ENCODE data around the gene STK26. TPM values are rescaled to one million over a fixed set of nuclear protein-coding genes. Genes with fewer than 3 reads are reported as not detected.

The STK26 gene
- total RNA-seq, 3 donors from 2014 or later (not counting 1 experiment from before 2014, with no cell fraction given), result 62.5 to 81.0 (median 66.5) TPM

DNA sequence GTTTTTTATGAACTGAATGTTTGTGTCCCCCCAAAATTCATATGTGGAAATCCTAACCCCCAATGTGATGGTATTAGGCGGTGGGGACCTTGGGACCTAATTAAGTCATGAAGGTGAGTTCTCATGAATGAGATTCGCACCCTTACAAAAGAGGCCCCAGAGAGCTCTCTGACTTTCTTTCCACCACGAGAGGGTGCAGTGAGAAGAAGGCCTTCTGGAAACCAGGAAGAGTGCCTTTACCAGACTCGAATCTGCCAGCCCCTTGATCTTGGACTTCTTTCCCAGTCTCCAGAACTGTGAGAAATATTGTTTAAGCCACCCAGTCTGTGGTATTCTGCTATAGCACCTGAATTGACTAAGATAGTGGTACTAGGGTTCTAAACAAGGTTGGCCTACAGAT lies 40.8 kb downstream of the STK26 start:
- no peak for DNase-seq
- 96% methylated on average over 3 of the region's 4 CpGs for WGBS (ENCODE audit: insufficient coverage)
- Histone ChIP-seq H3K4me3 (ENCODE audit: low read length) (no peak overlapping the region), H3K27ac (ENCODE audit: low read length) (no peak overlapping the region), H3K4me1 (ENCODE audit: control insufficient read depth, insufficient read depth, low read length) (no peaks in the 10 kb centered on the region), H3K36me3 (ENCODE audit: control insufficient read depth, insufficient read depth, low read length) (peaks cover 11% of the 10 kb centered on the region), H3K9me3 (ENCODE audit: control insufficient read depth, insufficient read depth, low read length) (no peaks in the 10 kb centered on the region), H3K27me3 (ENCODE audit: control insufficient read depth, insufficient read depth, low read length) (no peaks in the 10 kb centered on the region)
- ATAC-seq, result no peak
- Mint-ChIP-seq H3K4me1 (peaks cover 0 to 29% of the 10 kb centered on the region in 2 donors), H3K9me3 (no peaks in the 10 kb centered on the region), H3K27ac (peak overlapping the region in 1 of 2 donors; percentile 24), H3K4me3 (no peak overlapping the region), H3K36me3 (no peaks in the 10 kb centered on the region), H3K27me3 (ENCODE audit: low read depth in 2 of 2) (no peaks in the 10 kb centered on the region)
- TF ChIP-seq CTCF (IDR thresholded peaks at IDR 0.05), result no peak
- intact Hi-C loops (cut with micrococcal nuclease), result no loop called here

GRCh38 chrX:132068405-132068804 lies 45.3 kb downstream of the STK26 start:
- Mint-ChIP-seq H3K27me3 (ENCODE audit: low read depth in 2 of 2) (no peaks in the 10 kb centered on the region), H3K9me3 (no peaks in the 10 kb centered on the region), H3K4me3 (no peak overlapping the region), H3K27ac (peak overlapping the region in 1 of 2 donors; percentile 2), H3K4me1 (peaks cover 0 to 11% of the 10 kb centered on the region in 2 donors), H3K36me3 (no peaks in the 10 kb centered on the region)
- intact Hi-C loops (cut with micrococcal nuclease), result no loop called here
- peaks cover 25% of the 10 kb centered on the region for H3K36me3 ChIP-seq (ENCODE audit: control insufficient read depth, insufficient read depth, low read length)
- no peak for DNase-seq
- H3K4me1 ChIP-seq (ENCODE audit: control insufficient read depth, insufficient read depth, low read length), result no peaks in the 10 kb centered on the region
- TF ChIP-seq CTCF (IDR thresholded peaks at IDR 0.05), result no peak
- H3K4me3 ChIP-seq (ENCODE audit: low read length), result no peak overlapping the region
- no peak overlapping the region for H3K27ac ChIP-seq (ENCODE audit: low read length)
- no peaks in the 10 kb centered on the region for H3K9me3 ChIP-seq (ENCODE audit: control insufficient read depth, insufficient read depth, low read length)
- 88% methylated on average over 1 of the region's 1 CpG for WGBS (ENCODE audit: insufficient coverage)
- H3K27me3 ChIP-seq (ENCODE audit: control insufficient read depth, insufficient read depth, low read length), result no peaks in the 10 kb centered on the region
- no peak for ATAC-seq

GRCh38 chrX:132071254-132071653 lies 48.2 kb downstream of the STK26 start:
- no peak overlapping the region for H3K27ac ChIP-seq (ENCODE audit: low read length)
- no peaks in the 10 kb centered on the region for H3K4me1 Mint-ChIP-seq
- intact Hi-C loops (cut with micrococcal nuclease), result loop anchor here (10.0 kb wide), 1 partner anchor 176 kb away; no protein-coding TSS in a partner anchor
- peak in 2 of 3 donors; percentile 42 to 46 for ATAC-seq
- H3K4me1 ChIP-seq (ENCODE audit: control insufficient read depth, insufficient read depth, low read length), result no peaks in the 10 kb centered on the region
- no peak overlapping the region for H3K4me3 Mint-ChIP-seq
- H3K36me3 ChIP-seq (ENCODE audit: control insufficient read depth, insufficient read depth, low read length), result peaks cover 32% of the 10 kb centered on the region
- no peaks in the 10 kb centered on the region for H3K27me3 Mint-ChIP-seq (ENCODE audit: low read depth in 2 of 2)
- DNase-seq, result peak in 1 of 2 donors; percentile 5
- no peak overlapping the region for H3K27ac Mint-ChIP-seq
- TF ChIP-seq CTCF (IDR thresholded peaks at IDR 0.05), result peak; percentile 29
- H3K4me3 ChIP-seq (ENCODE audit: low read length), result no peak overlapping the region
- no peaks in the 10 kb centered on the region for H3K36me3 Mint-ChIP-seq
- no peaks in the 10 kb centered on the region for H3K9me3 ChIP-seq (ENCODE audit: control insufficient read depth, insufficient read depth, low read length)
- no peaks in the 10 kb centered on the region for H3K27me3 ChIP-seq (ENCODE audit: control insufficient read depth, insufficient read depth, low read length)
- H3K9me3 Mint-ChIP-seq, result no peaks in the 10 kb centered on the region

- Histone ChIP-seq H3K36me3 (ENCODE audit: control insufficient read depth, insufficient read depth, low read length) (peaks cover 12% of the 10 kb centered on the region), H3K9me3 (ENCODE audit: control insufficient read depth, insufficient read depth, low read length) (no peaks in the 10 kb centered on the region), H3K4me3 (ENCODE audit: low read length) (no peak overlapping the region), H3K4me1 (ENCODE audit: control insufficient read depth, insufficient read depth, low read length) (no peaks in the 10 kb centered on the region), H3K27ac (ENCODE audit: low read length) (no peak overlapping the region), H3K27me3 (ENCODE audit: control insufficient read depth, insufficient read depth, low read length) (no peaks in the 10 kb centered on the region)
- DNase-seq (no peak), ATAC-seq (no peak)
- H3K27me3 Mint-ChIP-seq (ENCODE audit: low read depth in 2 of 2), result peaks cover 0 to 15% of the 10 kb centered on the region in 2 donors
- H3K27ac Mint-ChIP-seq, result no peak overlapping the region
- H3K9me3 Mint-ChIP-seq, result no peaks in the 10 kb centered on the region
- H3K4me3 Mint-ChIP-seq, result no peak overlapping the region
- WGBS (ENCODE audit: insufficient coverage), result no CpG with 5 or more reads among the region's 1 CpG
- H3K4me1 Mint-ChIP-seq, result no peaks in the 10 kb centered on the region
- intact Hi-C loops (cut with micrococcal nuclease), result loop anchor here (10.0 kb wide), 1 partner anchor 183 kb away; no protein-coding TSS in a partner anchor
- H3K36me3 Mint-ChIP-seq, result no peaks in the 10 kb centered on the region
- no peak for TF ChIP-seq CTCF (IDR thresholded peaks at IDR 0.05)
These were observed 54.3 kb downstream of the STK26 start for GRCh38 chrX:132077414-132077813.

Data from natural killer cell (primary cell).